Uterine smooth muscle cell (primary cell): ENCODE measurements around the gene MRPS22. TPM values are rescaled to one million over a fixed set of nuclear protein-coding genes. Genes with fewer than 3 reads are reported as not detected.

ENCODE experiments used
- total RNA-seq: library from RNA; depleted of rRNA; stranded (reverse); fragments of >200 nt; gene quantifications from 2 replicates; pipeline ENCODE4 v1.2.3, GENCODE V29; 2014

The MRPS22 gene
- 86.2 and 126 TPM in 2 replicates for total RNA-seq

GRCh38 chr3:139343895-139344856 is at the start of gene MRPS22:
TSS of gene MRPS22 (plus strand) at chr3:139344020. CDS start at chr3:139344027, 7 bp downstream.

GRCh38 chr3:139389552-139390368 is 45.9 kb downstream of the MRPS22 start, which contains the start of gene COPB2:
TSS of gene COPB2 (minus strand) at chr3:139389647. CDS start at chr3:139389550, 97 bp downstream.

Other genes starting within 250 kb of the MRPS22 start
- gene COPB2, start 45.6 kb downstream of the MRPS22 start, total RNA-seq = 309 and 322 TPM in 2 replicates
- not detected in 2 replicates for gene RBP2, start 132.5 kb downstream of the MRPS22 start, total RNA-seq
- gene RBP1, start 195.7 kb downstream of the MRPS22 start, total RNA-seq = 9.7 and 10.1 TPM in 2 replicates